C4-2B (cell line): ENCODE measurements around the gene PHLDB2.

Experiments used
- CTCF ChIP-seq: fragments of 450-650 bp; conservative IDR thresholded peaks from 2 replicates; pipeline ENCODE4 v1.5.1; 2017; ENCODE audit warnings: mild to moderate bottlenecking
- ZFX ChIP-seq: fragments of 450-650 bp; IDR thresholded peaks from 2 replicates; pipeline ENCODE4 v1.6.1; 2017

- TF ChIP-seq CTCF (no peak), ZFX (no peak)
Observed at GRCh38 chr3:111929484-111929883, 70.4 kb downstream of the PHLDB2 start.
